Activated CD8-positive, alpha-beta T cell treated with anti-CD3 and anti-CD28 coated beads, Interleukin-2, amount 10 ng/mL, durations not matched to agents 7 days and 5 days (primary cell): ENCODE results near the gene BRSK2. TPM values are rescaled to one million over a fixed set of nuclear protein-coding genes. Genes with fewer than 3 reads are reported as not detected.
"Not testable (repeated sequence)": the region's sequence is repeated elsewhere in the genome, so short reads cannot be mapped to it uniquely, and the experiment has no call there.

Source experiments
- ATAC-seq: fragments of 150-1000 bp; cut with Tn5 transposase; one replicate; pipeline ENCODE4 v1.10.0; 2021; ENCODE audit warnings: moderate library complexity
- CTCF ChIA-PET: fragments of 350-600 bp; sonication (Branson Sonifier 250); formaldehyde crosslinking; loops from one replicate; lab custom pipeline; 2021; ENCODE audit warnings: antibody characterized with exemption; lab: Charles Lee
- POLR2A ChIA-PET: fragments of 350-600 bp; sonication (Branson Sonifier 250); formaldehyde crosslinking; loops from one replicate; lab custom pipeline; 2021; ENCODE audit warnings: antibody characterized with exemption; lab: Charles Lee
- DNase-seq: peaks from one replicate; pipeline ENCODE4 v3.0.0-alpha.2; 2020
- H3K27ac Mint-ChIP-seq: one replicate; pipeline ENCODE4 v1.8.0; 2021; ENCODE audit warnings: mild to moderate bottlenecking, mixed read lengths
- H3K27me3 Mint-ChIP-seq: one replicate; pipeline ENCODE4 v1.8.0; 2021; ENCODE audit warnings: low read depth, mixed read lengths
- H3K36me3 Mint-ChIP-seq: one replicate; pipeline ENCODE4 v1.8.0; 2021; ENCODE audit warnings: low read depth, mixed read lengths
- H3K4me1 Mint-ChIP-seq: one replicate; pipeline ENCODE4 v1.8.0; 2021; ENCODE audit warnings: low read depth, mixed read lengths
- H3K4me3 Mint-ChIP-seq: one replicate; pipeline ENCODE4 v1.8.0; 2021; ENCODE audit warnings: mild to moderate bottlenecking, mixed read lengths
- H3K9me3 Mint-ChIP-seq: one replicate; pipeline ENCODE4 v1.8.0; 2022; ENCODE audit warnings: mixed read lengths; ENCODE audit not compliant: insufficient read depth
- total RNA-seq, 2 experiments: library from RNA; stranded (reverse); gene quantifications; one replicate each; pipeline ENCODE4 v1.2.3, GENCODE V29; 2021

Gene BRSK2
- total RNA-seq, 2 experiments from 2014 or later: 0.39 TPM; not detected in 1

DNA sequence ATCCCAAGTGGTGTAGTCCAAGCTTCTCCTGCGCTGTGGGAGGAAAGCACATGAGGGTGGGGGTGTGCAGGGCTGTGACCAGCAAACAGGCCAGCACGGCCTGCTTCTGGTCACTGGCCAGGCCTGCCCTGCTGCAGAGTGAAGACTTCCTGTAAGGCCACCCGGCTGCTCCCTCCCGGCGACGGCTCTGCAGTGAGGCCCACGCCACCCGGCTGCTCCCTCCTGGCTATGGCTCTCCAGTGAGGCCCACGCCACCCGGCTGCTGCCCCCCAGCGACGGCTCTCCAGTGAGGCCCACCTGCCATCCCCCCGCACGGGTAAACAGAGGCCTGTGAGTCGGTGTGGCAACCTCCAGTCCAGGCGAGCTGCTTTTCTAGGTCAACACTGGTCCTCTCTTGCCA, 31.4 kb upstream of the BRSK2 start:
- no peaks in the 10 kb centered on the region for H3K36me3 Mint-ChIP-seq
- H3K27me3 Mint-ChIP-seq: no peaks in the 10 kb centered on the region
- no peak overlapping the region for H3K27ac Mint-ChIP-seq
- no peaks in the 10 kb centered on the region for H3K4me1 Mint-ChIP-seq
- H3K4me3 Mint-ChIP-seq: no peak overlapping the region
- no peaks in the 10 kb centered on the region for H3K9me3 Mint-ChIP-seq
- POLR2A ChIA-PET: no interaction called here
- no peak for DNase-seq
- CTCF ChIA-PET: no interaction called here
- no peak for ATAC-seq

- POLR2A ChIA-PET, H3K4me1 Mint-ChIP-seq, H3K36me3 Mint-ChIP-seq, H3K9me3 Mint-ChIP-seq, H3K27me3 Mint-ChIP-seq, ATAC-seq, CTCF ChIA-PET, H3K4me3 Mint-ChIP-seq, H3K27ac Mint-ChIP-seq, DNase-seq: not testable (repeated sequence)
Measured at GRCh38 chr11:1358931-1359330, 30.8 kb upstream of the BRSK2 start.

GRCh38 chr11:1359556-1359955, 30.2 kb upstream of the BRSK2 start:
- Mint-ChIP-seq H3K9me3 (no peaks in the 10 kb centered on the region), H3K4me3 (no peak overlapping the region), H3K4me1 (no peaks in the 10 kb centered on the region), H3K27me3 (no peaks in the 10 kb centered on the region), H3K36me3 (no peaks in the 10 kb centered on the region), H3K27ac (no peak overlapping the region)
- DNase-seq (no peak), ATAC-seq (no peak)
- ChIA-PET CTCF (interaction anchor here (0.6 kb wide), 1 partner anchor 428 kb away, joined by 3 read pairs; no protein-coding TSS in a partner anchor), POLR2A (no interaction called here)

DNA sequence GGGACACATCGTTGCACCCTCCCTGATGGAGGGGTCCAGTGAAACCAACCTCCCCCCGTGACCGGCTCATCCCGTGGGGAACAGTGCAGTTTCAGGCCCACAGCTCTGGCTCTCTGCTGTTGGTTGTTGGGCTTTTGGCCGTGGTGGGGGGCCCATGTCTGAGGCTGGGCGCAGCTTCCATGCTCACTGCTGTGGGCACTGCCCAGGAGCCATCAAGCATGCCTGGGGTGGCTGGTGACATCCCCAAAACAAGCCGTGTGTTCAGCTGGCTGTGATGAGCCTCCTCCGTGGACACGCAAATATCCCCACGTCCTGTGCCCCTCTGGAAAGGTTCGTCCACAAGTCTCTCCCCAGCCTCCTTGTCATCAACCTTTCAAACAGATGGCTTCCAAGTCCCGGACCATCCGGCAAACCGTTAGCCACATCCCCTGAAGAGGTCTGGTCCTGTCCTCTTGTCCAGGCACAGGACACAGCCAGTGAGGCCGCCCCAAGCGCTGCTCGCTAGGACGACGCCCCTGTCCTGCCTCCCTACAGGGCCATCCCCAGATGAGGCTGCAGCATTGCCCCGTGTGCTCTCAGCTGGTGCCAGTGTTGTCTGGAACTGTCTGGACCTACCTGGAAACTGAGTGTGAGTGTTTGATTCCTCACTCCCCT, 29.4 kb upstream of the BRSK2 start:
- CTCF ChIA-PET: interaction anchor here (0.6 kb wide), 1 partner anchor 428 kb away, joined by 3 read pairs; no protein-coding TSS in a partner anchor
- ATAC-seq (no peak), DNase-seq (no peak)
- no peaks in the 10 kb centered on the region for H3K4me1 Mint-ChIP-seq
- H3K27me3 Mint-ChIP-seq: no peaks in the 10 kb centered on the region
- H3K4me3 Mint-ChIP-seq: no peak overlapping the region
- no peaks in the 10 kb centered on the region for H3K36me3 Mint-ChIP-seq
- no peaks in the 10 kb centered on the region for H3K9me3 Mint-ChIP-seq
- POLR2A ChIA-PET: no interaction called here
- no peak overlapping the region for H3K27ac Mint-ChIP-seq

DNA sequence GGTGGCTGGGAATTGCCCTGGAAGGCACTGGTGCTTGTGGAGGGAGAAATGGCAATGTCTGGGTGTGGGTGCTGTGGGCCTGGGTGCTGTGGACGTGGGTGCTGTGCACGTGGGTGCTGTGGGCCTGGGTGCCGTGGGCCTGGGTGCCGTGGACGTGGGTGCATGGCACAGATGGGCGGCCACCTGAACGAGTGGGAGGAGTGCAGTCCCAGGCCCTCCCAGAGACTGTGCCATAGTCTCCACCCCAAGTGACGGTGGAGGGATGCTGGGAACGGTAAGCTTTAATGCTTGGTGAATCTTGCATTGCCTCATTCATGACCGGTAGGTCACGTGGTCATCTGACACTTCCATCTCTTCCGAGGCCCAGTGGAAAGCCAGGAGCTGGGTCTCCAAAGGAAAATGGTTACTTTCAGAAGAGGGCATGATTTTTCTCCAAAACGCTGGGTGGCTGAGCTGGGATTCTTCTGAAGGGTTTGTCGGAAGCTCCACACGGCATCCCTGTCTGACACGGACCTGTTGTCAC, 28.8 kb upstream of the BRSK2 start:
- H3K4me3 Mint-ChIP-seq: no peak overlapping the region
- H3K36me3 Mint-ChIP-seq: no peaks in the 10 kb centered on the region
- H3K27ac Mint-ChIP-seq: no peak overlapping the region
- CTCF ChIA-PET: no interaction called here
- no peak for ATAC-seq
- POLR2A ChIA-PET: no interaction called here
- no peaks in the 10 kb centered on the region for H3K9me3 Mint-ChIP-seq
- no peak for DNase-seq
- no peaks in the 10 kb centered on the region for H3K27me3 Mint-ChIP-seq
- no peaks in the 10 kb centered on the region for H3K4me1 Mint-ChIP-seq

GRCh38 chr11:1361882-1362281, 27.9 kb upstream of the BRSK2 start:
- Mint-ChIP-seq H3K27ac (no peak overlapping the region), H3K4me1 (no peaks in the 10 kb centered on the region), H3K27me3 (no peaks in the 10 kb centered on the region), H3K4me3 (no peak overlapping the region), H3K36me3 (no peaks in the 10 kb centered on the region), H3K9me3 (peaks cover 8% of the 10 kb centered on the region)
- POLR2A ChIA-PET: no interaction called here
- DNase-seq: no peak
- no peak for ATAC-seq
- CTCF ChIA-PET: no interaction called here

GRCh38 chr11:1367721-1368120, 22.0 kb upstream of the BRSK2 start:
- ATAC-seq (no peak), DNase-seq (no peak)
- no peak overlapping the region for H3K4me3 Mint-ChIP-seq
- no peak overlapping the region for H3K27ac Mint-ChIP-seq
- H3K36me3 Mint-ChIP-seq: no peaks in the 10 kb centered on the region
- H3K9me3 Mint-ChIP-seq: peaks cover 10% of the 10 kb centered on the region
- no peaks in the 10 kb centered on the region for H3K27me3 Mint-ChIP-seq
- ChIA-PET POLR2A (no interaction called here), CTCF (no interaction called here)
- no peaks in the 10 kb centered on the region for H3K4me1 Mint-ChIP-seq

- ATAC-seq: no peak
- POLR2A ChIA-PET: no interaction called here
Measured at GRCh38 chr11:1368216-1368615, 21.5 kb upstream of the BRSK2 start.

DNA sequence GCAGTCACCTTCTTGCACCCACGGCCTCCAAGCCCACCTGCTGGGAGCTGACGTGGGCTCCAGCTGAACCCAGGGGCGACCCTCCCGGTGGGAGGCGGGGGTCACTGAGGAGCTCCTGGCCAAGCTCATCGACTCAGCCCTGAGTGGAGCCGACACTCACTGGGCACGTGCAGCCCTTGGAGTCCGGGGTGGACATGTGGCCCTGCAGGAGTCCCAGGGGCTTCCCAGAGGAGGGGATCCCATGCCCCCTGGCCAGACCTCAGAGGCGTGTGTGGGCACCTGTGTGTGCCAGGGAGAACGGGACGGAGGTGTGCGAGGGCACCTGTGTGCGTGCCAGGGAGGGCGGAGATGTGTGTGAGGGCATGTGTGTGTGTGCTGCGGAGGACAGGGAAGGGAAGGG, 20.8 kb upstream of the BRSK2 start:
- Mint-ChIP-seq H3K27me3 (no peaks in the 10 kb centered on the region), H3K36me3 (no peaks in the 10 kb centered on the region), H3K4me1 (no peaks in the 10 kb centered on the region), H3K27ac (no peak overlapping the region), H3K9me3 (peaks cover 10% of the 10 kb centered on the region), H3K4me3 (no peak overlapping the region)
- DNase-seq (no peak), ATAC-seq (no peak)
- ChIA-PET POLR2A (no interaction called here), CTCF (no interaction called here)

More at GRCh38 chr11:1368216-1368615, 21.5 kb upstream of the BRSK2 start:
- peaks cover 10% of the 10 kb centered on the region for H3K9me3 Mint-ChIP-seq
- no peak overlapping the region for H3K27ac Mint-ChIP-seq
- no peak for DNase-seq
- H3K27me3 Mint-ChIP-seq: no peaks in the 10 kb centered on the region
- no peak overlapping the region for H3K4me3 Mint-ChIP-seq
- CTCF ChIA-PET: no interaction called here
- H3K36me3 Mint-ChIP-seq: no peaks in the 10 kb centered on the region
- H3K4me1 Mint-ChIP-seq: no peaks in the 10 kb centered on the region

DNA sequence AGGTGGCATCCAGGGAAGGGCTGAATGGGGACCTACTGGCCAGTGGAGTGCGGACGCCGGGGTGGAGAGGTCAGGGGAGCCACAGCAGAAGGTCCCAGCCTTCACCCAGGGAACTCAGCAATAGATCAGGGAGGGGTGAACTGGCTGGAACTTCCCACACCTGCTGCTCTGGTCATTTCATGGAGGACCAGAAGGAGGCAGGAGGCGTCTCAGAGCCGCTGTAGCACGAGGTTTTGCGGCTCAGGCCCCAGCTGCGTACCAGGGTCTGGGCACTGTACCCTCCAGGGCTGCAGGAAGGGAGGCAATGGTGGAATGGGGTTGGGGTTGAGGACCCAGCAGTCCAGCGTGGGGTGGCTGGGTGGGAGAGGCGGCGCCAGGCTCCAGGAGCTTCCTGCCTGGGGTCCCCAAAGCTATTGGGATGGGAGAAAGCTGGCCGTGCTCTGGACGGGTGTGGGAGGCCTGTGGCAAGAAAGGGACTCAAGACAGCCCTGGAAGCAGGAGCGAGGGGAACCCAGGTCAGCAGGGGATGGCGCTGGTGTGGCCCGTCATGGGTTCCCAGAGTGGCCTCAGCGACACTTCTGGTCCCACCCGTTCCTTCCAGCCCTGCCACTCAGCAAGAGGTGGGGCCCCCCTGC, 20.2 kb upstream of the BRSK2 start:
- Mint-ChIP-seq H3K27me3 (no peaks in the 10 kb centered on the region), H3K4me3 (no peak overlapping the region), H3K4me1 (no peaks in the 10 kb centered on the region), H3K36me3 (no peaks in the 10 kb centered on the region), H3K9me3 (peaks cover 10% of the 10 kb centered on the region), H3K27ac (no peak overlapping the region)
- ChIA-PET CTCF (no interaction called here), POLR2A (no interaction called here)
- DNase-seq (no peak), ATAC-seq (no peak)

GRCh38 chr11:1370186-1371025, 19.3 kb upstream of the BRSK2 start:
- ATAC-seq: no peak
- H3K4me1 Mint-ChIP-seq: no peaks in the 10 kb centered on the region
- no peak for DNase-seq

GRCh38 chr11:1371026-1371325, 18.8 kb upstream of the BRSK2 start:
- Mint-ChIP-seq H3K4me3 (no peak overlapping the region), H3K27ac (no peak overlapping the region), H3K36me3 (no peaks in the 10 kb centered on the region), H3K9me3 (peaks cover 10% of the 10 kb centered on the region), H3K27me3 (no peaks in the 10 kb centered on the region), H3K4me1 (no peaks in the 10 kb centered on the region)
- DNase-seq (no peak), ATAC-seq (no peak)
- POLR2A ChIA-PET: no interaction called here
- CTCF ChIA-PET: no interaction called here

More at GRCh38 chr11:1370186-1371025, 19.3 kb upstream of the BRSK2 start:
- H3K27me3 Mint-ChIP-seq: no peaks in the 10 kb centered on the region
- no peaks in the 10 kb centered on the region for H3K36me3 Mint-ChIP-seq
- no peak overlapping the region for H3K27ac Mint-ChIP-seq
- CTCF ChIA-PET: no interaction called here
- peaks cover 10% of the 10 kb centered on the region for H3K9me3 Mint-ChIP-seq
- no peak overlapping the region for H3K4me3 Mint-ChIP-seq
- POLR2A ChIA-PET: no interaction called here
